ENCODE measurements around the gene RECK.

RECK gene

DNA sequence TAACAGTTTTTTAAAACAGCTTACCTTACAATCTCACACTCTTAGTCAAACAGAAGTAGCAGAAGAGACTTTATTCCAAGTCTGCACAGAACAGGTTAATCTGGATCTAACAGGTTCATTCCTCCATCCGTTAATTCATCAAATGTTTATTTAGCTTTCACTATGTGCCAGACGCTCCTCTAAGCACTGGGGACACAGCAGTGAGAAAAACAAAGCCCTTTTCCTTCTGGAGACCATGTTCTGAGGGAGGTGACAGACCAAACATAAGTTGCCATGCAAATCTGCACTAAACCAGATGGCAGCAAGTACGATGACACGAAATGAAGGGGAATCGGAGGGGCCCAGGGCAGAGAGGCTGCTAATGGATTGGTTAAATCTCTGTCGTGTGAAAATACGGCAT is 82.8 kb downstream of the RECK start:
- peak; percentile 90 for DNase-seq (ENCODE audit: low read depth)

DNA sequence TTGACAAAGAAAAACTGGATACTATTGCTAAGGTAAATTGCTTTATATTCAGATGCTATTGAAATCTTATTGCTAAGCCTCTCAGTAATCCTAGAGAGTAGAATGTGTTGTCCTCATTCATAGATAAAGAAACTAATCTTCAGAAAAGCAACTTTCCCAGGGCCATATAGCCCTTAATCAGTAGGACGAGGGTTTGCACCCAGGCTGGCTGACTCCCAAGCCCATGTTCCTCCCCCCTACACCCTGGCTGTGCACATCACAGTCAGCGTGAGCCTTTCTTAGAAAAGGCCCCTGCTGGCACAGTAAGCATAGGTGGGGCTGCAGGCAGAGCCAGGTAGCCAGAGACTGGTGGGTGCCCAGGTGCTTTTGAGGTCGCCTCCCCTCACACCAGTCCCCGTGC is 84.0 kb downstream of the RECK start:
- no peak for DNase-seq (ENCODE audit: low read depth)
- no peak overlapping the region for H3K4me3 ChIP-seq (ENCODE audit: low read depth, low read length)
- TF ChIP-seq, protein P1, sequence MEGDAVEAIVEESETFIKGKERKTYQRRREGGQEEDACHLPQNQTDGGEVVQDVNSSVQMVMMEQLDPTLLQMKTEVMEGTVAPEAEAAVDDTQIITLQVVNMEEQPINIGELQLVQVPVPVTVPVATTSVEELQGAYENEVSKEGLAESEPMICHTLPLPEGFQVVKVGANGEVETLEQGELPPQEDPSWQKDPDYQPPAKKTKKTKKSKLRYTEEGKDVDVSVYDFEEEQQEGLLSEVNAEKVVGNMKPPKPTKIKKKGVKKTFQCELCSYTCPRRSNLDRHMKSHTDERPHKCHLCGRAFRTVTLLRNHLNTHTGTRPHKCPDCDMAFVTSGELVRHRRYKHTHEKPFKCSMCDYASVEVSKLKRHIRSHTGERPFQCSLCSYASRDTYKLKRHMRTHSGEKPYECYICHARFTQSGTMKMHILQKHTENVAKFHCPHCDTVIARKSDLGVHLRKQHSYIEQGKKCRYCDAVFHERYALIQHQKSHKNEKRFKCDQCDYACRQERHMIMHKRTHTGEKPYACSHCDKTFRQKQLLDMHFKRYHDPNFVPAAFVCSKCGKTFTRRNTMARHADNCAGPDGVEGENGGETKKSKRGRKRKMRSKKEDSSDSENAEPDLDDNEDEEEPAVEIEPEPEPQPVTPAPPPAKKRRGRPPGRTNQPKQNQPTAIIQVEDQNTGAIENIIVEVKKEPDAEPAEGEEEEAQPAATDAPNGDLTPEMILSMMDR (IDR thresholded peaks at IDR 0.05; ENCODE audit: control insufficient read depth, extremely low read depth, insufficient read depth) = no peak

More for the DNA sequence above, 82.8 kb downstream of the RECK start:
- no peak overlapping the region for H3K4me3 ChIP-seq (ENCODE audit: low read depth, low read length)
- TF ChIP-seq, protein P1 (IDR thresholded peaks at IDR 0.05; ENCODE audit: control insufficient read depth, extremely low read depth, insufficient read depth) = no peak

- no peak overlapping the region for H3K4me3 ChIP-seq (ENCODE audit: low read depth, low read length)
- no peak for DNase-seq (ENCODE audit: low read depth)
- TF ChIP-seq, protein P1 (IDR thresholded peaks at IDR 0.05; ENCODE audit: control insufficient read depth, extremely low read depth, insufficient read depth) = no peak
These were observed 85.3 kb downstream of the RECK start for GRCh38 chr9:36121971-36122370.

- TF ChIP-seq, protein P1 (IDR thresholded peaks at IDR 0.05; ENCODE audit: control insufficient read depth, extremely low read depth, insufficient read depth) = no peak
- H3K4me3 ChIP-seq (ENCODE audit: low read depth, low read length) = no peak overlapping the region
- no peak for DNase-seq (ENCODE audit: low read depth)
These were observed 86.8 kb downstream of the RECK start for GRCh38 chr9:36123515-36123914.

- DNase-seq (ENCODE audit: low read depth) = no peak
- H3K4me3 ChIP-seq (ENCODE audit: low read depth, low read length) = no peak overlapping the region
- TF ChIP-seq, protein P1 (IDR thresholded peaks at IDR 0.05; ENCODE audit: control insufficient read depth, extremely low read depth, insufficient read depth) = no peak
These were observed 88.5 kb downstream of the RECK start for GRCh38 chr9:36125062-36125855.

- TF ChIP-seq, protein P1 (IDR thresholded peaks at IDR 0.05; ENCODE audit: control insufficient read depth, extremely low read depth, insufficient read depth) = no peak
- H3K4me3 ChIP-seq (ENCODE audit: low read depth, low read length) = no peak overlapping the region
- DNase-seq (ENCODE audit: low read depth) = no peak
These were observed 89.5 kb downstream of the RECK start for GRCh38 chr9:36126016-36126730.

Measured in LNCaP clone FGC (cell line).